NCI-H2227 treated with DMSO at 0.1 percent for 48 hours (cell line): ENCODE measurements around the gene OPALIN.

ENCODE experiments used
- DNase-seq: peaks from one replicate; lab custom pipeline; 2025; lab: John Stamatoyannopoulos, UW

OPALIN gene

DNA sequence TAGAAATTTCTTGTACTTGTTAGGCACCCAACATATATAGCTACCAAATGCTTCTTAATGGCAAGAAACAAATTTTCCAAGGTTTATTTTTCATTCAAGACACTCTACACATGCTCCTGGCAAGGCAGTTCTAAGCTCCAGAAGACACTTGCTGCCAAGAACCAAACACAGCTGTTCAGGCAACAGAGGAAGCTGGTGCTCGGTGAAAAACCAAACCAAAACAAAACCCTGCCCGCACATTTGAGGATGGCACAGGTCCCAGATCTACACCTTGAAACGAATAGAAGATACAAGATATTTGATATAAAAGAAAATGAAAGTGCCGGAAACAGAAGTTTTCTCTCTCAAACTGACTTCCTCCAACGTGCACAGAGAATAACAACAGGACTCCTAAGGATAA is 59.4 kb downstream of the OPALIN start:
- no peak for DNase-seq

- DNase-seq = no peak
Observed at GRCh38 chr10:96298362-96298761, 60.4 kb downstream of the OPALIN start.

GRCh38 chr10:96297486-96297885 is 61.3 kb downstream of the OPALIN start:
- DNase-seq = no peak

GRCh38 chr10:96295475-96295874 is 63.3 kb downstream of the OPALIN start:
- DNase-seq = no peak
